Measurements from ENCODE around the gene NLGN1. TPM values are rescaled to one million over a fixed set of nuclear protein-coding genes. Genes with fewer than 3 reads are reported as not detected.

The NLGN1 gene
- total RNA-seq, 1 donor from 2014 or later: not detected

GRCh38 chr3:173737167-173737808, 339.7 kb downstream of the NLGN1 start:
- peaks cover 5% of the 10 kb centered on the region for H3K9me3 Mint-ChIP-seq (ENCODE audit: low read depth)
- peaks cover 33% of the 10 kb centered on the region for H3K4me1 Mint-ChIP-seq (ENCODE audit: low read depth)
- no peaks in the 10 kb centered on the region for H3K36me3 Mint-ChIP-seq (ENCODE audit: low read depth)
- DNase-seq (ENCODE audit: low spot score): no peak
- no peak for TF ChIP-seq CTCF (IDR thresholded peaks at IDR 0.05)
- H3K27me3 Mint-ChIP-seq (ENCODE audit: low read depth): no peaks in the 10 kb centered on the region
- no peak overlapping the region for H3K4me3 Mint-ChIP-seq (ENCODE audit: unreplicated experiment)
- no peak overlapping the region for H3K27ac Mint-ChIP-seq (ENCODE audit: unreplicated experiment)

- Mint-ChIP-seq H3K4me1 (ENCODE audit: low read depth) (peaks cover 44% of the 10 kb centered on the region), H3K4me3 (ENCODE audit: unreplicated experiment) (no peak overlapping the region), H3K9me3 (ENCODE audit: low read depth) (peaks cover 5% of the 10 kb centered on the region), H3K36me3 (ENCODE audit: low read depth) (no peaks in the 10 kb centered on the region), H3K27me3 (ENCODE audit: low read depth) (no peaks in the 10 kb centered on the region), H3K27ac (ENCODE audit: unreplicated experiment) (no peak overlapping the region)
- no peak for DNase-seq (ENCODE audit: low spot score)
- TF ChIP-seq CTCF (IDR thresholded peaks at IDR 0.05): no peak
Observed at GRCh38 chr3:173739726-173740125, 342.2 kb downstream of the NLGN1 start.

- Mint-ChIP-seq H3K9me3 (ENCODE audit: low read depth) (peaks cover 5% of the 10 kb centered on the region), H3K27me3 (ENCODE audit: low read depth) (no peaks in the 10 kb centered on the region), H3K4me3 (ENCODE audit: unreplicated experiment) (no peak overlapping the region), H3K27ac (ENCODE audit: unreplicated experiment) (no peak overlapping the region), H3K4me1 (ENCODE audit: low read depth) (peaks cover 34% of the 10 kb centered on the region), H3K36me3 (ENCODE audit: low read depth) (no peaks in the 10 kb centered on the region)
- TF ChIP-seq CTCF (IDR thresholded peaks at IDR 0.05): no peak
- no peak for DNase-seq (ENCODE audit: low spot score)
Observed at GRCh38 chr3:173742491-173742890, 344.9 kb downstream of the NLGN1 start.

- no peak for TF ChIP-seq CTCF (IDR thresholded peaks at IDR 0.05)
- Mint-ChIP-seq H3K9me3 (ENCODE audit: low read depth) (peaks cover 5% of the 10 kb centered on the region), H3K27ac (ENCODE audit: unreplicated experiment) (no peak overlapping the region), H3K36me3 (ENCODE audit: low read depth) (no peaks in the 10 kb centered on the region), H3K4me1 (ENCODE audit: low read depth) (peaks cover 34% of the 10 kb centered on the region), H3K4me3 (ENCODE audit: unreplicated experiment) (no peak overlapping the region), H3K27me3 (ENCODE audit: low read depth) (no peaks in the 10 kb centered on the region)
- DNase-seq (ENCODE audit: low spot score): no peak
Observed at GRCh38 chr3:173743111-173743510, 345.6 kb downstream of the NLGN1 start.

GRCh38 chr3:173743516-173743915, 346.0 kb downstream of the NLGN1 start:
- Mint-ChIP-seq H3K4me1 (ENCODE audit: low read depth) (peaks cover 34% of the 10 kb centered on the region), H3K9me3 (ENCODE audit: low read depth) (peaks cover 5% of the 10 kb centered on the region), H3K27ac (ENCODE audit: unreplicated experiment) (no peak overlapping the region), H3K36me3 (ENCODE audit: low read depth) (no peaks in the 10 kb centered on the region), H3K4me3 (ENCODE audit: unreplicated experiment) (no peak overlapping the region), H3K27me3 (ENCODE audit: low read depth) (no peaks in the 10 kb centered on the region)
- TF ChIP-seq CTCF (IDR thresholded peaks at IDR 0.05): no peak
- no peak for DNase-seq (ENCODE audit: low spot score)
